ENCODE results near the gene DDX10.

GRCh38 chr11:108647387-108647700 is 17.5 kb upstream of the DDX10 start:
- TF ChIP-seq CTCF (IDR thresholded peaks at IDR 0.05; ENCODE audit: poor library complexity, severe bottlenecking) (no peak), EP300 (conservative IDR thresholded peaks at IDR 0.05; ENCODE audit: poor library complexity, severe bottlenecking) (no peak), RAD21 (conservative IDR thresholded peaks at IDR 0.05) (no peak), EZH2 (IDR thresholded peaks at IDR 0.05; ENCODE audit: borderline replicate concordance, insufficient read depth, low read length, poor library complexity, severe bottlenecking) (no peak), MXI1 (conservative IDR thresholded peaks at IDR 0.05; ENCODE audit: poor library complexity, severe bottlenecking) (no peak)
